K562 (cell line): Measurements from ENCODE around the gene LGI4. TPM values are rescaled to one million over a fixed set of nuclear protein-coding genes. Genes with fewer than 3 reads are reported as not detected.

Source experiments
- BCOR ChIP-seq: fragments of 450-650 bp; IDR thresholded peaks from 2 replicates; pipeline ENCODE4 v1.6.1; 2016
- E2F5 ChIP-seq: sonication (generic); formaldehyde crosslinking; IDR thresholded peaks from 2 replicates; pipeline ENCODE4 v1.8.0; 2022; ENCODE audit warnings: mild to moderate bottlenecking, missing genetic modification reagents
- E4F1 ChIP-seq: fragments of 250-450 bp; sonication (Bioruptor Pico); IDR thresholded peaks from 2 replicates; pipeline ENCODE4 v1.5.0; 2021; ENCODE audit warnings: mild to moderate bottlenecking, borderline replicate concordance
- HDAC2 ChIP-seq: fragments of 450-650 bp; IDR thresholded peaks from 2 replicates; pipeline ENCODE4 v1.6.1; 2016; ENCODE audit warnings: mild to moderate bottlenecking
- HDAC8 ChIP-seq: fragments of 450-650 bp; IDR thresholded peaks from 2 replicates; pipeline ENCODE4 v1.6.1; 2016; ENCODE audit warnings: mild to moderate bottlenecking, missing genetic modification characterization, moderate library complexity, missing compliant biosample characterization
- L3MBTL2 ChIP-seq: fragments of 450-650 bp; IDR thresholded peaks from 2 replicates; pipeline ENCODE4 v1.6.1; 2016; ENCODE audit warnings: mild to moderate bottlenecking, moderate library complexity
- NRF1 ChIP-seq, 2 experiments: fragments of 450-650 bp; IDR thresholded peaks in 1 of 2; conservative IDR thresholded peaks in 1 of 2; 2 replicates each; pipeline ENCODE4 v1.6.1; 2014; ENCODE audit warnings: mild to moderate bottlenecking in 2 of 2
- POLR2AphosphoS2 ChIP-seq: IDR thresholded peaks from 2 replicates; pipeline ENCODE4 v1.6.1; 2012; ENCODE audit warnings: low read length, improper control_type of control experiment
- RBM22 ChIP-seq: fragments of 200-400 bp; formaldehyde crosslinking; IDR thresholded peaks from 2 replicates; pipeline ENCODE4 v1.6.1; 2018; ENCODE audit warnings: low read length, low read depth; ENCODE audit not compliant: poor library complexity, severe bottlenecking
- STAG1 ChIP-seq: sonication (generic); formaldehyde crosslinking; IDR thresholded peaks from 2 replicates; pipeline ENCODE4 v1.5.0; 2020; ENCODE audit warnings: missing genetic modification reagents, borderline replicate concordance
- TBP ChIP-seq: optimal IDR thresholded peaks from 2 replicates; pipeline ENCODE3; 2011; ENCODE audit warnings: low read depth, low read length, improper control_type of control experiment
- TEAD2 ChIP-seq: fragments of 450-650 bp; IDR thresholded peaks from 2 replicates; pipeline ENCODE4 v1.6.1; 2016; ENCODE audit warnings: missing genetic modification characterization, control low read depth, missing compliant biosample characterization
- ZBED1 ChIP-seq: IDR thresholded peaks from 2 replicates; pipeline ENCODE4 v1.6.1; 2014
- ZBTB17 ChIP-seq: fragments of 450-650 bp; formaldehyde crosslinking; IDR thresholded peaks from 2 replicates; pipeline ENCODE4 v1.4.0; 2020; ENCODE audit warnings: mild to moderate bottlenecking
- ZNF766 ChIP-seq: fragments of 200-800 bp; sonication (Bioruptor generic); conservative IDR thresholded peaks from 2 replicates; pipeline ENCODE4 v1.6.1; 2016; ENCODE audit warnings: missing genetic modification characterization, missing compliant biosample characterization
- ZNF77 ChIP-seq: fragments of 250-450 bp; sonication (Bioruptor Pico); IDR thresholded peaks from 2 replicates; pipeline ENCODE4 v1.5.0; 2020
- polyA plus RNA-seq, 8 experiments: library from polyadenylated mRNA; depleted of rRNA in 4 of 8; stranded (reverse) in 5 of 8; unstranded in 3 of 8; fragments of >200 nt; fragmentation: Nextera tagmentation in 2 of 8; fragmentation: Illumina TruSeq in 1 of 8; extraction: Ambion mirVana in 2 of 8; extraction: Trizol in 1 of 8; gene quantifications; 2 replicates each; pipeline versions ENCODE4 v1.2.1 to v1.2.3, GENCODE V29; 2011 to 2014; ENCODE audit warnings: inconsistent platforms in 1 of 8, missing spikeins in 1 of 8
- total RNA-seq, 7 experiments: library from RNA; depleted of rRNA in 6 of 7; stranded (reverse); fragments of >200 nt in 6 of 7; fragmentation: Illumina TruSeq in 2 of 7; extraction: Trizol in 2 of 7; gene quantifications; 2 replicates each; pipeline versions ENCODE4 v1.2.1 to v1.2.3, GENCODE V29; 2011 to 2021; ENCODE audit warnings: low replicate concordance in 1 of 7
- TF ChIP-seq, protein P1 (sequence below): fragments of 250-450 bp; sonication (Bioruptor Pico); IDR thresholded peaks from 2 replicates; pipeline ENCODE4 v1.4.0; 2020
- TF ChIP-seq, protein P2 (sequence below): fragments of 450-650 bp; formaldehyde crosslinking; IDR thresholded peaks from 2 replicates; pipeline ENCODE4 v1.4.0; 2020; ENCODE audit warnings: mild to moderate bottlenecking, moderate library complexity

The LGI4 gene
- total and polyA plus RNA-seq, 9 of the 15 experiments (the other 6 are each of a cell fraction or from before 2014, with no cell fraction given): 0.14 to 0.30 (median 0.24) TPM; not detected in 4

DNA sequence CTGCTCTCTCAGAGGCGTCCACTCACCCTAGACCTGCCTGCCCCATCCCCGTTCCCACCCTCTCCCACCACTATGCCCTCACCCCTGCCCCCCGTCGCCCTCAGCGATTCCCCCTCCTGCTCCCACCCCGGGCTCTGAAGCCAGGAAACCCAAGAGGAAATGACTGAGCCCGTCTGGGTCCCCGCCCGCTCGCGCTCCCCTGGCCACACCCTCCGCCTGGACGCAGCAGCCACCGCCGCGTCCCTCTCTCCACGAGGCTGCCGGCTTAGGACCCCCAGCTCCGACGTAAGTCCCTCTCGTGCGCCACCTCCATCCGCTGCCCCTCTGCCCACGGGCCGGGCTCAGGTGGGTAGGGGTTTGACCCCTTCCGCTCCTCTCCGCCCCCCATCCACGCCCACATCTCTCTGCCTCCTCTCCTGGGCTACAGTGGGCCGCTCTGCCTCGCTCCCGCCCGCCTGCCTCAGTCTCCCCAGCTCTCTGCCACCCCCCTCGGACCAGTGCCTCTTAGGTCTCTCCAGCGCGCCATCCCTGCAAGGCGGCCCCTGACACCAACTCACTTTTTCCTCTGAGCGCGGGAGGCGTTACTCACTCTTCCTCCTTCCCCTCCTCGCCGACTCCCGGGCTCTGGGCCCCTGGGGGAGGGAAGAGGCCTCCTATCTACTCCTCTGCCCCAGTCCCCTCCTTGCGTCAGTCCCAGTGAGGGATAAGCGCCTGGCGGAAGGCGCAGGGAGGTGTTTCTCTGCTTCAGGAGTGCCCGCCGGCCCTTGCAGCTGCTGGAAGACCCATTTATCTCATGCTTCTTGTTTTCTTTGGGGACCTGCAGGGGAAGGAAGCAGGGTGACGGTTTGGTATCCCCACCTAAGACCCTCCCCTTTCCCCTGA lies 19.9 kb upstream of the LGI4 start, which contains the start of gene FXYD5 (continued):
- peak; percentile 60 for TF ChIP-seq RBM22
- no peak for TF ChIP-seq STAG1 (CRISPR knock-in tag)
- no peak for TF ChIP-seq ZNF766 (CRISPR knock-in tag)
- no peak for TF ChIP-seq ZNF77 (CRISPR knock-in tag)
- TF ChIP-seq L3MBTL2: peak; percentile 52
- TF ChIP-seq, protein P1, sequence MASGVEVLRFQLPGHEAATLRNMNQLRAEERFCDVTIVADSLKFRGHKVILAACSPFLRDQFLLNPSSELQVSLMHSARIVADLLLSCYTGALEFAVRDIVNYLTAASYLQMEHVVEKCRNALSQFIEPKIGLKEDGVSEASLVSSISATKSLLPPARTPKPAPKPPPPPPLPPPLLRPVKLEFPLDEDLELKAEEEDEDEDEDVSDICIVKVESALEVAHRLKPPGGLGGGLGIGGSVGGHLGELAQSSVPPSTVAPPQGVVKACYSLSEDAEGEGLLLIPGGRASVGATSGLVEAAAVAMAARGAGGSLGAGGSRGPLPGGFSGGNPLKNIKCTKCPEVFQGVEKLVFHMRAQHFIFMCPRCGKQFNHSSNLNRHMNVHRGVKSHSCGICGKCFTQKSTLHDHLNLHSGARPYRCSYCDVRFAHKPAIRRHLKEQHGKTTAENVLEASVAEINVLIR (CRISPR knock-in tag): no peak
- TF ChIP-seq ZBTB17 (CRISPR knock-in tag): peak; percentile 33; the same call in 1 of the 2 replicates
- peak; percentile 54 for TF ChIP-seq TBP
- TF ChIP-seq TEAD2: no peak
- peak; percentile 81 for TF ChIP-seq HDAC2
- TF ChIP-seq E4F1 (CRISPR knock-in tag): no peak
- TF ChIP-seq E2F5: no peak
- TF ChIP-seq ZBED1: no peak
- TF ChIP-seq HDAC8 (tag): no peak
- TF ChIP-seq NRF1 (conservative IDR thresholded peaks at IDR 0.05 in 1 of 2, IDR thresholded peaks at IDR 0.05 in 1 of 2): peak; percentile 69 to 72
- TF ChIP-seq POLR2AphosphoS2: peak; percentile 41; the same call in 1 of the 2 replicates
- TF ChIP-seq, protein P2, sequence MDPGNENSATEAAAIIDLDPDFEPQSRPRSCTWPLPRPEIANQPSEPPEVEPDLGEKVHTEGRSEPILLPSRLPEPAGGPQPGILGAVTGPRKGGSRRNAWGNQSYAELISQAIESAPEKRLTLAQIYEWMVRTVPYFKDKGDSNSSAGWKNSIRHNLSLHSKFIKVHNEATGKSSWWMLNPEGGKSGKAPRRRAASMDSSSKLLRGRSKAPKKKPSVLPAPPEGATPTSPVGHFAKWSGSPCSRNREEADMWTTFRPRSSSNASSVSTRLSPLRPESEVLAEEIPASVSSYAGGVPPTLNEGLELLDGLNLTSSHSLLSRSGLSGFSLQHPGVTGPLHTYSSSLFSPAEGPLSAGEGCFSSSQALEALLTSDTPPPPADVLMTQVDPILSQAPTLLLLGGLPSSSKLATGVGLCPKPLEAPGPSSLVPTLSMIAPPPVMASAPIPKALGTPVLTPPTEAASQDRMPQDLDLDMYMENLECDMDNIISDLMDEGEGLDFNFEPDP (CRISPR knock-in tag): 0 out of 2 replicates have a peak, but pooled peaks have one; percentile 17
- peak; percentile 80 for TF ChIP-seq BCOR
